Measurements from ENCODE around the gene ECE1.

ECE1 gene

GRCh38 chr1:21247892-21248715 is 42.2 kb downstream of the ECE1 start:
- H3K27me3 ChIP-seq (ENCODE audit: control insufficient read depth in 1 of 2, insufficient read depth in 2 of 2, low read length in 2 of 2), result no peaks in the 10 kb centered on the region
- H3K4me1 ChIP-seq (ENCODE audit: insufficient read depth, low read length), result no peaks in the 10 kb centered on the region
- H3K36me3 ChIP-seq (ENCODE audit: insufficient read depth, low read length), result peaks cover 60% of the 10 kb centered on the region
- no peaks in the 10 kb centered on the region for H3K9me3 ChIP-seq (ENCODE audit: low read length)
- H3K4me3 ChIP-seq (ENCODE audit: low read depth in 1 of 2, low read length in 2 of 2), result no peak overlapping the region
- no peak overlapping the region for H3K9ac ChIP-seq (ENCODE audit: low read length)
- no peak overlapping the region for H3K27ac ChIP-seq (ENCODE audit: low read depth, low read length)

DNA sequence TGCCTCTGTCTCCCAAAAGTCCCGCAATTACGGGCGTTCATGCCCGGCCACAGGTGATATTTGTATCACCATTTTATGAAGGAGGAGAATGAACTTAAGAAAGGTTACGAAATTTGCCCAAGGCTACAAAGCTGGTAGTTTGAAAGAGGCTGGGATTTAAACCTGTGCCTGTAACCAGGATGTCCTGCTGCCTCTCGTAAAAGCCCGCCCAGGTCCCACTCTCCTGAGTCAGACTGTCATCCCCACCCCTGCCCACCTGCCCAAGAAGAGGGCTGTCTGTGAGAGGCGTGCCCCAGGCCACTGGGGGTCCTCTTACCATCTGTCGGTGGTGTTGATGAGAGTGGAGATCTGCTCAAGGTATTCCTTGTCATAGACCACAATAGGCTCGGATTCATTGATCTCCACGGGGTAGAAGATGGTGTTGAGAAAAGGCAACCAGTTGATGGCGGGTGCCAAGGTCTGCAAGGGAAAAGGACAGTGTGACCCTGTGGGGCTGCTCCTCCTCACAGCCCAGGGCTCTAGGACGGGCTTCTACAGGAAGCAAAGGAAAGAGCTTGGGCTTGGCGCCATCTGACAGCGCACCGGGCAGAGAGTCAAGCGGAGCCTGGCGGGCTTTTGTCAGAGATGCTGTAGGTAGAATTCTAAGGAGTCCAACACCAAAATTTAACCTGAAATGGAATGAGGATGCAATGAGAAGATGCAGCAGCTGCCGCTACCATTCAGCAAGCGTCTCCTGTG is 43.2 kb downstream of the ECE1 start:
- H3K36me3 ChIP-seq (ENCODE audit: insufficient read depth, low read length), result peaks cover 69% of the 10 kb centered on the region

DNA sequence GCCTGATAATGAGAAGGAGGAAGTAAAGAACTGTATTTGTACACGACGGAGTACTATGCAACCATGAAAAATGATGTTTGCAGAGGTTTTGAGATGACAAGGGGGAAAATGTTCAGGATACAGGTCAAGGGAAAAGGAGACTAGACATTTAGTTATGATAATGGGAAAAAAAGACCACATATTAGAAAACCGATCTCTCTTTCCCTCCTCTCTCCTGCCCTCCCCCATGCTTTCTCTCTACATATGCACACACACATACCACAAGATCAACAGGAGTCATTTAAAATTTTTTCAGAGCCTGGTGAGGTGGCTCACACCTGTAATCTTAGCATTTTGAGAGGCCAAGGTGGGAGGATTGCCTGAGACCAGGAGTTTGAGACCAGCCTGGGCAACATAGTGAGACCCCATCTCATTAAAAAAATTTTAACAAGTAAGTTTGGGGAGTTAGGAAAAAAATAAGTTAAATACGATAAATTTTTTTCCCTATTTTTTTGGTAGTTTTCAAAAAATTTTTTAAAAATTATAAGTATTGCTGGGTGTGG is 44.5 kb downstream of the ECE1 start:
- Histone ChIP-seq H3K9ac (ENCODE audit: low read length) (no peak overlapping the region), H3K36me3 (ENCODE audit: insufficient read depth, low read length) (peaks cover 71% of the 10 kb centered on the region), H3K4me3 (ENCODE audit: low read depth in 1 of 2, low read length in 2 of 2) (no peak overlapping the region), H3K27me3 (ENCODE audit: control insufficient read depth in 1 of 2, insufficient read depth in 2 of 2, low read length in 2 of 2) (no peaks in the 10 kb centered on the region), H3K27ac (ENCODE audit: low read depth, low read length) (no peak overlapping the region), H3K9me3 (ENCODE audit: low read length) (no peaks in the 10 kb centered on the region), H3K4me1 (ENCODE audit: insufficient read depth, low read length) (no peaks in the 10 kb centered on the region)

More for the DNA sequence above, 43.2 kb downstream of the ECE1 start:
- no peaks in the 10 kb centered on the region for H3K4me1 ChIP-seq (ENCODE audit: insufficient read depth, low read length)
- no peak overlapping the region for H3K27ac ChIP-seq (ENCODE audit: low read depth, low read length)
- H3K9me3 ChIP-seq (ENCODE audit: low read length), result no peaks in the 10 kb centered on the region
- H3K4me3 ChIP-seq (ENCODE audit: low read depth in 1 of 2, low read length in 2 of 2), result no peak overlapping the region
- no peak overlapping the region for H3K9ac ChIP-seq (ENCODE audit: low read length)
- H3K27me3 ChIP-seq (ENCODE audit: control insufficient read depth in 1 of 2, insufficient read depth in 2 of 2, low read length in 2 of 2), result no peaks in the 10 kb centered on the region

GRCh38 chr1:21244986-21245687 is 45.1 kb downstream of the ECE1 start:
- Histone ChIP-seq H3K27ac (ENCODE audit: low read depth, low read length) (no peak overlapping the region), H3K27me3 (ENCODE audit: control insufficient read depth in 1 of 2, insufficient read depth in 2 of 2, low read length in 2 of 2) (no peaks in the 10 kb centered on the region), H3K9ac (ENCODE audit: low read length) (no peak overlapping the region), H3K4me3 (ENCODE audit: low read depth in 1 of 2, low read length in 2 of 2) (no peak overlapping the region), H3K9me3 (ENCODE audit: low read length) (no peaks in the 10 kb centered on the region), H3K36me3 (ENCODE audit: insufficient read depth, low read length) (peaks cover 68% of the 10 kb centered on the region), H3K4me1 (ENCODE audit: insufficient read depth, low read length) (no peaks in the 10 kb centered on the region)

DNA sequence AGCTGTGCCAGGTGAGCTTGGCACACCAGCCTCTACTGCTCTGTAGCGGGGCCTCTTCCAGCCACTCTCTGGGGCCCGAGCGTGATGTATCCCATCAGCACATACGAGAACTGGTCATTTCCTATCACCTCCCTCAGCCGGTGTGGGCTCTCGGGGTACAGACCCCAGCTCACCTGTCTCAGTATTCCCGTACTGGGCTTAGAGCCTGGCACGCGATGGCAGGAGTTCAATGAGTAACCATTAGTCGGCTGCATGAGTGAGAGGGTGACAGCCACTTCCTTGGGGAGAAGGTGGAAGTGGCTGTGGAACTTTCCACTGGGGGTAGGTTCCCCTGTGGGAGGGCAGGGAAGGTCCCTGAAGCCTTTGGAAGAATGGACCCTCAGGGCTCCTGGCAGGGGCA is 46.1 kb downstream of the ECE1 start:
- H3K27me3 ChIP-seq (ENCODE audit: control insufficient read depth in 1 of 2, insufficient read depth in 2 of 2, low read length in 2 of 2), result no peaks in the 10 kb centered on the region
- H3K36me3 ChIP-seq (ENCODE audit: insufficient read depth, low read length), result peaks cover 67% of the 10 kb centered on the region
- H3K4me3 ChIP-seq (ENCODE audit: low read depth in 1 of 2, low read length in 2 of 2), result no peak overlapping the region
- no peaks in the 10 kb centered on the region for H3K9me3 ChIP-seq (ENCODE audit: low read length)
- no peaks in the 10 kb centered on the region for H3K4me1 ChIP-seq (ENCODE audit: insufficient read depth, low read length)
- no peak overlapping the region for H3K27ac ChIP-seq (ENCODE audit: low read depth, low read length)
- no peak overlapping the region for H3K9ac ChIP-seq (ENCODE audit: low read length)

DNA sequence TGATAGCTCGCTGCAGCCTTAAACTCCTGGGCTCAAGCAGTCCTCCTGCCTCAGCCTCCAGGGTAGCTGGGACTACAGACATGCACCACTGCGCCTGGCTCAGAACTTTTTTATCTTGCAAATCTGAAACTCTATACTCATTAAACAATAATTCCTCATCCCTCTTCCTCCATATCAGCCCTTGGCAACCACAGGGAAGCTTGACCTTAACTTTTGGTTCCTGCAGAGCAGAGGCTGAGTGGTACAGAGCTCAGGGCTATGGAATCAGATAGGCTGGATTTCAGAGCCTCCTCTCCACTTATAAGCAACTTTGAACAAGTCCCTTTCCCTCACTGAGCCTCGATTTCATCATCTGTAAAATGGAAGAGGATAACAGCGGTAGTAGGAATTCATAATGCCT is 47.4 kb downstream of the ECE1 start:
- no peak overlapping the region for H3K9ac ChIP-seq (ENCODE audit: low read length)
- no peaks in the 10 kb centered on the region for H3K9me3 ChIP-seq (ENCODE audit: low read length)
- H3K27me3 ChIP-seq (ENCODE audit: control insufficient read depth in 1 of 2, insufficient read depth in 2 of 2, low read length in 2 of 2), result no peaks in the 10 kb centered on the region
- H3K36me3 ChIP-seq (ENCODE audit: insufficient read depth, low read length), result peaks cover 77% of the 10 kb centered on the region
- no peaks in the 10 kb centered on the region for H3K4me1 ChIP-seq (ENCODE audit: insufficient read depth, low read length)
- H3K27ac ChIP-seq (ENCODE audit: low read depth, low read length), result no peak overlapping the region
- no peak overlapping the region for H3K4me3 ChIP-seq (ENCODE audit: low read depth in 1 of 2, low read length in 2 of 2)

GRCh38 chr1:21241771-21242581 is 48.3 kb downstream of the ECE1 start:
- H3K27me3 ChIP-seq (ENCODE audit: control insufficient read depth in 1 of 2, insufficient read depth in 2 of 2, low read length in 2 of 2), result no peaks in the 10 kb centered on the region
- H3K4me1 ChIP-seq (ENCODE audit: insufficient read depth, low read length), result no peaks in the 10 kb centered on the region
- H3K9me3 ChIP-seq (ENCODE audit: low read length), result no peaks in the 10 kb centered on the region
- no peak overlapping the region for H3K4me3 ChIP-seq (ENCODE audit: low read depth in 1 of 2, low read length in 2 of 2)
- H3K36me3 ChIP-seq (ENCODE audit: insufficient read depth, low read length), result peaks cover 80% of the 10 kb centered on the region
- H3K27ac ChIP-seq (ENCODE audit: low read depth, low read length), result no peak overlapping the region
- no peak overlapping the region for H3K9ac ChIP-seq (ENCODE audit: low read length)

DNA sequence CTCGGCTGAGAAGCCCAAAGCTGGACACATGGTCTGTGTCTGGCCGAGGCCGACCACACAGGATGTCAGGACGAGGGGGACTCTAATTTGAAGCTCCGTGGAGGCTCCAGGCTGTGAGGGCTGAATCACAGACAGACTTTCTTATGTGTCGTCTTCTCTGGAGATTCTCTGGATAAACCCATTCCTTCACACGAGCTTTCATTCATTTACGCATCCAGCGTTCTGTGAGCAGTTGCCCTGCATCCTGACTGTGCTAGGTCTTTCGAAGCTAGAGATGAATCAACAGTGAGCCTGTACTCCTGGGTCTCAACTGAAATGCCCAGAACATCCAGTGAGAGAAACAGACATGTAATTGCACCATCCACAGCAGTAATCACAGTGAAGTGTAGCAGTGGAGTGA is 49.6 kb downstream of the ECE1 start:
- no peaks in the 10 kb centered on the region for H3K27me3 ChIP-seq (ENCODE audit: control insufficient read depth in 1 of 2, insufficient read depth in 2 of 2, low read length in 2 of 2)
- H3K9me3 ChIP-seq (ENCODE audit: low read length), result no peaks in the 10 kb centered on the region
- H3K4me3 ChIP-seq (ENCODE audit: low read depth in 1 of 2, low read length in 2 of 2), result no peak overlapping the region
- H3K27ac ChIP-seq (ENCODE audit: low read depth, low read length), result no peak overlapping the region
- no peak overlapping the region for H3K9ac ChIP-seq (ENCODE audit: low read length)
- H3K4me1 ChIP-seq (ENCODE audit: insufficient read depth, low read length), result no peaks in the 10 kb centered on the region
- peaks cover 84% of the 10 kb centered on the region for H3K36me3 ChIP-seq (ENCODE audit: insufficient read depth, low read length)

GRCh38 chr1:21239221-21239620 is 51.0 kb downstream of the ECE1 start:
- H3K4me3 ChIP-seq (ENCODE audit: low read depth in 1 of 2, low read length in 2 of 2), result no peak overlapping the region
- no peaks in the 10 kb centered on the region for H3K4me1 ChIP-seq (ENCODE audit: insufficient read depth, low read length)
- H3K9ac ChIP-seq (ENCODE audit: low read length), result no peak overlapping the region
- H3K9me3 ChIP-seq (ENCODE audit: low read length), result no peaks in the 10 kb centered on the region
- peaks cover 77% of the 10 kb centered on the region for H3K36me3 ChIP-seq (ENCODE audit: insufficient read depth, low read length)
- no peaks in the 10 kb centered on the region for H3K27me3 ChIP-seq (ENCODE audit: control insufficient read depth in 1 of 2, insufficient read depth in 2 of 2, low read length in 2 of 2)
- no peak overlapping the region for H3K27ac ChIP-seq (ENCODE audit: low read depth, low read length)

- no peaks in the 10 kb centered on the region for H3K27me3 ChIP-seq (ENCODE audit: control insufficient read depth in 1 of 2, insufficient read depth in 2 of 2, low read length in 2 of 2)
- no peaks in the 10 kb centered on the region for H3K4me1 ChIP-seq (ENCODE audit: insufficient read depth, low read length)
- H3K36me3 ChIP-seq (ENCODE audit: insufficient read depth, low read length), result peaks cover 70% of the 10 kb centered on the region
- H3K9me3 ChIP-seq (ENCODE audit: low read length), result no peaks in the 10 kb centered on the region
- H3K4me3 ChIP-seq (ENCODE audit: low read depth in 1 of 2, low read length in 2 of 2), result no peak overlapping the region
- no peak overlapping the region for H3K27ac ChIP-seq (ENCODE audit: low read depth, low read length)
- H3K9ac ChIP-seq (ENCODE audit: low read length), result no peak overlapping the region
These were observed 52.0 kb downstream of the ECE1 start for GRCh38 chr1:21238141-21238800.

Measured in muscle layer of colon (tissue), 2 donors.